ENCODE measurements around the gene PGP. TPM values are rescaled to one million over a fixed set of nuclear protein-coding genes. Genes with fewer than 3 reads are reported as not detected.
"Not testable (repeated sequence)": the region's sequence is repeated elsewhere in the genome, so short reads cannot be mapped to it uniquely, and the experiment has no call there.

PGP gene
- total RNA-seq, 4 donors from 2014 or later, result 21.7 to 25.6 (median 23.1) TPM

GRCh38 chr16:2206780-2207433 is 7.7 kb downstream of the PGP start:
- Histone ChIP-seq H3K27me3 (no peaks in the 10 kb centered on the region), H3K4me3 (no peak overlapping the region), H3K4me1 (peaks cover 0 to 18% (median 6%) of the 10 kb centered on the region in 4 donors), H3K27ac (no peak overlapping the region), H3K36me3 (peaks cover 0 to 36% (median 0%) of the 10 kb centered on the region in 3 donors), H3K9me3 (no peaks in the 10 kb centered on the region)
- DNase-seq, result no peak
- no peak for TF ChIP-seq POLR2A (IDR thresholded peaks at IDR 0.05)

- H3K9me3 ChIP-seq, result no peaks in the 10 kb centered on the region
- no peaks in the 10 kb centered on the region for H3K27me3 ChIP-seq
- H3K4me1 ChIP-seq, result peaks cover 0 to 18% (median 6%) of the 10 kb centered on the region in 4 donors
- TF ChIP-seq POLR2A (IDR thresholded peaks at IDR 0.05) (no peak), CTCF (IDR thresholded peaks at IDR 0.05) (no peak)
- peaks cover 0 to 36% (median 0%) of the 10 kb centered on the region in 3 donors for H3K36me3 ChIP-seq
- peak overlapping the region; percentile 59 to 98 (median 82) for H3K4me3 ChIP-seq
- peak overlapping the region in 2 of 4 donors; percentile 98 to 99 for H3K27ac ChIP-seq
- DNase-seq, result no peak
Observed at GRCh38 chr16:2206420-2206779, 8.2 kb downstream of the PGP start.

GRCh38 chr16:2205967-2206313 is 8.7 kb downstream of the PGP start:
- H3K4me3 ChIP-seq, result peak overlapping the region; percentile 59 to 98 (median 82)
- no peak for TF ChIP-seq CTCF (IDR thresholded peaks at IDR 0.05)
- no peak for TF ChIP-seq POLR2A (IDR thresholded peaks at IDR 0.05)
- H3K9me3 ChIP-seq, result no peaks in the 10 kb centered on the region
- H3K36me3 ChIP-seq, result peaks cover 0 to 36% (median 0%) of the 10 kb centered on the region in 3 donors
- no peak for DNase-seq
- no peaks in the 10 kb centered on the region for H3K27me3 ChIP-seq
- H3K27ac ChIP-seq, result peak overlapping the region; percentile 84 to 99 (median 96)
- peaks cover 0 to 18% (median 6%) of the 10 kb centered on the region in 4 donors for H3K4me1 ChIP-seq

GRCh38 chr16:2205104-2205966 is 9.3 kb downstream of the PGP start, which contains the start of gene MLST8:
TSS of gene MLST8 (plus strand) at chr16:2205454. CDS start at chr16:2206086, 632 bp downstream.
- peak; percentile 81 to 93 (median 92) for DNase-seq
- H3K4me3 ChIP-seq, result peak within 1 kb of the TSS; percentile 59 to 98 (median 82)
- H3K9me3 ChIP-seq, result no peaks in the 10 kb centered on the region
- peak in 4 of 6 experiments; percentile 20 to 35 (median 28) for TF ChIP-seq CTCF (IDR thresholded peaks at IDR 0.05)
- peak; percentile 78 to 89 for TF ChIP-seq POLR2A (IDR thresholded peaks at IDR 0.05)
- H3K4me1 ChIP-seq, result peaks cover 0 to 18% (median 6%) of the 10 kb centered on the region in 4 donors
- peak within 1 kb of the TSS; percentile 84 to 99 (median 96) for H3K27ac ChIP-seq
- peaks cover 0 to 36% (median 0%) of the 10 kb centered on the region in 3 donors for H3K36me3 ChIP-seq
- no peaks in the 10 kb centered on the region for H3K27me3 ChIP-seq

- DNase-seq, result no peak
- H3K36me3 ChIP-seq, result peaks cover 0 to 32% (median 0%) of the 10 kb centered on the region in 3 donors
- no peaks in the 10 kb centered on the region for H3K9me3 ChIP-seq
- peak overlapping the region; percentile 59 to 98 (median 82) for H3K4me3 ChIP-seq
- peak overlapping the region; percentile 84 to 99 (median 96) for H3K27ac ChIP-seq
- TF ChIP-seq POLR2A (IDR thresholded peaks at IDR 0.05) (no peak), CTCF (IDR thresholded peaks at IDR 0.05) (no peak)
- no peaks in the 10 kb centered on the region for H3K27me3 ChIP-seq
- peaks cover 0 to 18% (median 6%) of the 10 kb centered on the region in 4 donors for H3K4me1 ChIP-seq
Observed at GRCh38 chr16:2204416-2205103, 10.1 kb downstream of the PGP start.

- Histone ChIP-seq H3K36me3 (peaks cover 0 to 18% (median 0%) of the 10 kb centered on the region in 3 donors), H3K4me1 (peaks cover 0 to 18% (median 6%) of the 10 kb centered on the region in 4 donors)
- not testable (repeated sequence) for H3K9me3 ChIP-seq, DNase-seq, H3K4me3 ChIP-seq, H3K27ac ChIP-seq, H3K27me3 ChIP-seq
Observed at GRCh38 chr16:2203119-2203688, 11.4 kb downstream of the PGP start.

Data from Peyer's patch (tissue), 4 donors.